Psoas muscle (tissue), 8 donors: ENCODE measurements around the gene ASPSCR1. TPM values are rescaled to one million over a fixed set of nuclear protein-coding genes. Genes with fewer than 3 reads are reported as not detected.

Experiments
- ATAC-seq, 4 donors: fragments of 200-7000 bp; cut with Tn5 transposase; one replicate each; pipeline ENCODE4 v1.9.1; 2020; ENCODE audit warnings: moderate library complexity in 3 of 4, mild to moderate bottlenecking in 2 of 4
- DNase-seq, 2 donors: peaks; one replicate each; pipeline ENCODE4 v3.0.0-alpha.2; 2020
- H3K27ac ChIP-seq: fragments of 200-600 bp; one replicate; pipeline ENCODE4 v1.8.0; 2022
- H3K27me3 ChIP-seq, 3 donors: fragments of 200-600 bp in 1 of 3; one replicate each; pipeline versions ENCODE4 v1.6.1 to v1.8.0; 2013 to 2022; ENCODE audit warnings: low read length in 2 of 3, mild to moderate bottlenecking in 2 of 3, moderate library complexity in 1 of 3; ENCODE audit not compliant: insufficient read depth in 3 of 3
- H3K36me3 ChIP-seq, 2 donors: fragments of 200-600 bp in 1 of 2; one replicate each; pipeline versions ENCODE4 v1.6.1 to v1.8.0; 2013 to 2022; ENCODE audit warnings: low read depth in 1 of 2, mild to moderate bottlenecking in 1 of 2, moderate library complexity in 1 of 2; ENCODE audit not compliant: insufficient read depth in 1 of 2
- H3K4me1 ChIP-seq: fragments of 200-600 bp; one replicate; pipeline ENCODE4 v1.8.0; 2022
- H3K4me3 ChIP-seq: fragments of 200-600 bp; one replicate; pipeline ENCODE4 v1.8.0; 2022; ENCODE audit warnings: mild to moderate bottlenecking
- H3K9me3 ChIP-seq: fragments of 200-600 bp; one replicate; pipeline ENCODE4 v1.8.0; 2022
- CTCF ChIP-seq: fragments of 200-600 bp; IDR thresholded peaks from one replicate; pipeline ENCODE4 v1.8.0; 2022; ENCODE audit warnings: antibody characterized with exemption
- WGBS, 3 donors: extraction: QIAGEN DNeasy Blood & Tissue Kit; methylation state at CpG; one replicate each; pipeline versions ENCODE4 v1.1.6 to v1.1.7; 2013; 5-methylcytosine and 5-hydroxymethylcytosine counted together
- intact Hi-C, 2 donors: fragments of 100-400 bp; cut with DNase I; formaldehyde crosslinking; loops; one replicate each; pipeline versions ENCODE4 v1.11.0 to v1.14.2; 2022
- polyA plus RNA-seq, 3 donors: library from polyadenylated mRNA; stranded (reverse); fragments of 200-250 nt; gene quantifications; one replicate each; pipeline ENCODE4 v1.2.3, GENCODE V29; 2013
- total RNA-seq, 4 donors: library from RNA; stranded (reverse); fragmentation: NEBNext Ultra II Directional in 2 of 4; extraction: Animal tissue kit (Norgen Biotek cat#: 25700) in 2 of 4; gene quantifications; one replicate each; pipeline versions ENCODE4 v1.2.1 to v1.2.4, GENCODE V29; 2021 to 2023
- donor health status: healthy with polysubstance abuse.
- donor health status: DM: no; HTN: no; CAD: no; lungs with moderate emphysema.
- donor health status: Bipolar disorder and iron deficiency.
- donor health status: healthy.
- donor health status: DM: yes; HTN: yes; CAD: no.
- donor health status: DM: no; HTN: no; CAD: no.
- donor health status: DM: no; HTN: no; CAD: no.
- donor health status: DM: yes; HTN: yes; CAD: no.

Gene ASPSCR1
- total and polyA plus RNA-seq, 7 donors = 27.7 to 37.4 (median 33.0) TPM

DNA sequence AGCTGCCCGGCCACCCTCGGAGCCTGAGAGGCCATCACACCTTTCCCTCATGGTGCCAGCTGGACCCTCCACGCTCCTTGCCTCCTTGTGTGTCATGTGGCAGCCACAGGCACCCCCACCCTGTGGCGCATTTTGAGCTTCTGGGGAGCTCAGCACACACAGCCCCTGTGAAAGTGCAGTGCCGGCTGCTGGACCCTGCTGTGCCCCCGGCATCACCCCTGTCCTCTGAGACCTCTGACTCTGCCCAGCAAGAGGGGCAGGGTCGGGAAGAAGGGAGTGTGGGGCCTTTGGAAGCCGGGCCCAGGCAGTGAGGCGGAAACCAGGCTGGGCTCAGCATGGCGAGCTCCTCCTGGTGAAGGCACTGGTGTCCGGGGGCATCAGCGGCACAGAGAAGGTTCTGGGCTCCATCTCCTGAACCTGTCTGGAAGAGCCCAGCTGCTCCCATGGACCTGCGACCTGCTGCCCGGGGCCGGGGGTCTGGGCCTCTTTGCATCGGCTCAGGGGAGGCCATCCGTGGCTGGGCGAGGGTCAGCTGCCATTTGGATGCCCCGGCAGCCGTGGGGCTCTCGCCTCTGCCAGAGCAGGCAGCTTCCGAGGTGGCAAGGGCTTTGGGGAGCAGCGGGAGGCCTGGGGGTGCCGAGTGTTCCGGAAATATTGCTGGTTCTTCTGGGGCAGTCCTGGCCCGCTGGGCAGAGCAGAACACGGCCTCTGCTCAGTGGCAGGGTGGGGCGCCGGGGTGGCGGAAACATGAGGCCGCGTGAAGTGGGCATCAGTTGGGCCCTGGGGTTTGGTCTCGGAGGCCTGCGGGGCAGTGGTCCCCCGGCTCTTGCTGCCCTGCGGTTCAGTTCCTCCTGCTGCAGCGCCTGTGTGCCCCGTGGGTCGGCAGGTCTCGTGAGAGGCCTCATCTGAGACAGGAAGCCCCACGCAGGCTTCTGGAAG, 27.4 kb downstream of the ASPSCR1 start:
- H3K27ac ChIP-seq = no peak overlapping the region
- intact Hi-C loops = loop anchor here (5.0 kb wide), 2 partner anchors 37 to 42 kb away; partner anchors contain the start of gene NOTUM (in 1 of the 2)
- peaks cover 51% of the 10 kb centered on the region for H3K4me1 ChIP-seq
- no peak for ATAC-seq
- peaks cover 0 to 7% of the 10 kb centered on the region in 2 donors for H3K36me3 ChIP-seq
- 91 to 93% (median 92%) methylated on average over 37 to 41 of the region's 41 CpGs for WGBS, 3 donors
- DNase-seq = no peak
- no peak overlapping the region for H3K4me3 ChIP-seq
- no peaks in the 10 kb centered on the region for H3K9me3 ChIP-seq
- no peaks in the 10 kb centered on the region for H3K27me3 ChIP-seq
- TF ChIP-seq CTCF = no peak

- ATAC-seq = no peak
- intact Hi-C loops = no loop called here
- no peak for TF ChIP-seq CTCF
- Histone ChIP-seq H3K27ac (no peak overlapping the region), H3K36me3 (peaks cover 0 to 17% of the 10 kb centered on the region in 2 donors), H3K9me3 (no peaks in the 10 kb centered on the region), H3K4me3 (no peak overlapping the region), H3K4me1 (peaks cover 41% of the 10 kb centered on the region), H3K27me3 (no peaks in the 10 kb centered on the region)
- WGBS, 3 donors = 81 to 88% (median 81%) methylated on average over 29 to 30 of the region's 30 CpGs
- DNase-seq = no peak
Observed at GRCh38 chr17:82005701-82006348, 28.4 kb downstream of the ASPSCR1 start.

DNA sequence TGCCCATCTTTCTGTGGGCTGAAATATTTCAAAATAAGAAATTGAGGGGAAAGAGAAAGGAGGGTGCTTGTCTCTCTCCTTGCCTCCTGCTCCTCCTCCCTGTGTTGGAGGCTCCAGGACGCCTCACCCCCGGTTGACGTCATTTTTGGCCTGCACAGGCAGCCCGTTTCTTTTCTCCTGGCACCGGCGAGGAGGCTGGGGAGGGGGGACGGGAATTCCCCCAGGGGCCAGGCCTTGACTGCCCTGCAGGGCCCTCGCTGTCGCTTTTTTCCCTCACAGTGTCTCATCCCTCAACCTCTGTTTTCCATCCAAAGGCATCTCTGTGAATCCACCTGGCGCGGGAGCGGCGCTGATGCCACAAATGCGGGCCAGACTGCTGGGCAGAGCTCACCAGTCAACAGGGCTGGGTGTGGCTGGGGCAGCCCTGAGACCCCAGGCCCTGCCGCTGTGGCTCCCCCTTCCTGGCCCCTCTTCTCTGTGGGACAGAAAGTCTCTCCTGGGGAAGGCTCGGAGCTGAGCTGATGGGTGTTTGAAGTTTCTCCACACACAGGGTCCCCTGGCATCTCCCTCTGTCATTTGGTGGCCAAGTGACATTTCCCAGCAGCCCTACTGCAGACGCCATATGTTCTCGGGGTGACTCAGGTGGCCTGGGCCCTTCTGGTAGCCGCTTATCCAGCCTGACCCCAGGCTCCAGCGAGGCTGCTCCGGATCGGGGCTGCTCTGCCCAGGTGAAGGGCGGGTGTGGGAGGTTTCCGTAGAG, 29.2 kb downstream of the ASPSCR1 start:
- intact Hi-C loops = no loop called here
- Histone ChIP-seq H3K4me3 (no peak overlapping the region), H3K27ac (no peak overlapping the region), H3K9me3 (no peaks in the 10 kb centered on the region), H3K4me1 (peaks cover 33% of the 10 kb centered on the region), H3K36me3 (peaks cover 0 to 24% of the 10 kb centered on the region in 2 donors), H3K27me3 (no peaks in the 10 kb centered on the region)
- ATAC-seq (no peak), DNase-seq (no peak)
- no peak for TF ChIP-seq CTCF
- WGBS, 3 donors = 64 to 69% (median 64%) methylated on average over 23 to 24 of the region's 24 CpGs

- H3K36me3 ChIP-seq = peaks cover 0 to 29% of the 10 kb centered on the region in 2 donors
- peaks cover 28% of the 10 kb centered on the region for H3K4me1 ChIP-seq
- no peak for TF ChIP-seq CTCF
- DNase-seq (no peak), ATAC-seq (no peak)
- no peak overlapping the region for H3K27ac ChIP-seq
- no peak overlapping the region for H3K4me3 ChIP-seq
- no peaks in the 10 kb centered on the region for H3K9me3 ChIP-seq
- no peaks in the 10 kb centered on the region for H3K27me3 ChIP-seq
- intact Hi-C loops = no loop called here
- 78 to 85% (median 83%) methylated on average over 6 of the region's 6 CpGs for WGBS, 3 donors
Observed at GRCh38 chr17:82007228-82007494, 29.7 kb downstream of the ASPSCR1 start.
